Lung microvascular endothelial cell (primary cell): ENCODE measurements around the gene FSCN2. TPM values are rescaled to one million over a fixed set of nuclear protein-coding genes. Genes with fewer than 3 reads are reported as not detected.

Experiments
- DNase-seq, 2 donors: peaks; one replicate each; pipeline versions ENCODE4 v3.0.0 to v3.0.0-alpha.2; 2010; ENCODE audit warnings: low read depth in 2 of 2
- total RNA-seq: library from RNA; depleted of rRNA; stranded (reverse); fragments of >200 nt; gene quantifications from 2 replicates; pipeline ENCODE4 v1.2.1, GENCODE V29; 2014

Gene FSCN2
- total RNA-seq, 1 donor from 2014 or later: 0.20 TPM

- DNase-seq: no peak
Measured at GRCh38 chr17:81539961-81540675, 11.9 kb downstream of the FSCN2 start.

GRCh38 chr17:81540676-81541027, 12.5 kb downstream of the FSCN2 start:
- no peak for DNase-seq

DNA sequence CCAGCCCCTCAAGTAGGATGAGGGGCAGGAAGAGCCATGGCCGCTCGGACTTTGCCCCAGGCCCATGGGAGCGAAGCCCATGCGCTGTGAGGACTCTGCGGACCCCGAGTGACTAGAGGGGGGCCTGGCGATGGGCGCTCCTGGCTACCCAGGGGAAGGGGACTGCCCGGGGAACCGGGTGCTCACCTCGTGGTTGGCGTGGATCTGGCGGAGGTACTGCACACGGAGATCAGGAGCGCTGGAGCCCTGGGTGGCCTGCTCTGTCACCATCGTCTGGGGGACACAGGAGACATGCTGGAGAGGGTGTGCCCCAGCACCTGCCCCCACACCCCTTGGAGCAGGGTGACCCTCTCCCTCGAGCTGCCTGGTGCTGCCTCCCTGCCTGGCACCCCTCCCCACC, 12.9 kb downstream of the FSCN2 start:
- no peak for DNase-seq

DNA sequence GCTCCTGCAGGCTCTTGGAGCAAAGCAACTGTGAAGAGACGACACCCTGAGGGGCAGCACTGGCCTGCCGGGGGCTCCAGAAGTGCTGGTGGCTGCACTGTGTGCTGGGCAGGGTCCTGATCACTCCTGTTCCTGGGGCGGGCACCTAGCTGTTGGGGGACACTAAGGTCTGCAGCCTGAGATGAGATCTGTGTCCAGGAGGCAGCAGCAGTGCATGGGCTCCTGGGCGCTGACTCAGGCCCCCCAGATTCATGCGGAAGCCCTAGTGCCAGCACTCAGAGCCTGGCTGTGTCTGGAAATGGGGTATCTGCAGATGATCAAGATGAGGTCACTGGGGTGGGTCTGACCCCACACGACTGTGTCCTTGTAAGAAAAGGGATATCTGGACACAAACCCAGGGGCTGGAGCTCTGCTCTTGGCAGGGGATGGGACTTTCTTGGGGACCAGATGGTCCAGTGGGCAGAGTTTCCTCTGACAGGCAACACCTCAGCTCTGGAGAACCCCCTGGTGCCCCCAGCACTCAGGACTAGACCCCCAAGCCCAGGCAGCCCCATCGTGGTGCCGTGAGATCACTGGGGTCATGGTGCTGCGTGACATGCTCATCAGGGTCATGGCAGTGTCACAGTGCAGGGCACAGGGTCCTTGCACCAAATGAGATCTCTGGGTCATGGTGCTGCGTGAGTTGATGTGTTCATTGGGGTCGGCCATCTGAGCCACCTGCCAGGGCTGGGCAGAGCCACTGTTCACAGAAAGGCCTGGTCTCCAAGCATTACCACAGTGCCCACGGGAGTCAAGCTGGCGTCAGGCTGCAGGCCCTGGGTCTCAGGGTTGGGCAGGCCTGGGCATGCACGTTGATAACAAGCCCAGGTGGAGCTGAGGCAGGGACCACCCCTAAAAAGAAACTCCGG, 14.5 kb downstream of the FSCN2 start:
- DNase-seq: no peak

- DNase-seq: no peak
Measured at GRCh38 chr17:81543339-81543675, 15.1 kb downstream of the FSCN2 start.

DNA sequence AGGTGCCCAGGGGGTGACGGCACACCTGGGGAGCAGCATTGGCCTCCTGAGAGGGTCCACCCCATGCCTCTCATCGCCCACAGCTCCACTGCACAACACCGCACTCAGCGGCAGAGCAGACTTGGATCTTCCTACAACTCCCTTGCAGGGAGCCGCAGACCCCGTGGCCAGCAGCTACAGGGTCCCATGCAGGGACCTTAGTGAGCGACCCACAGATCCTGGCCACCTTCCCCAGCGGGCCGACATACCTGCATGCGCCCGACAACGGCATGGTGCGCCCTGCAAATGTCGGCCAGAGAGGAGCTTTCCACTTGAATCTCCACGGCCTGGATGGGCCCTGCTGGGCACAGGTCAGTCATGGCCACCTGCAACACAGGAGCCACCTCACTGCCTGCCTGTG, 15.6 kb downstream of the FSCN2 start:
- no peak for DNase-seq

- no peak for DNase-seq
Measured at GRCh38 chr17:81544281-81544974, 16.3 kb downstream of the FSCN2 start.

GRCh38 chr17:81545160-81545949, 17.2 kb downstream of the FSCN2 start:
- DNase-seq: no peak

DNA sequence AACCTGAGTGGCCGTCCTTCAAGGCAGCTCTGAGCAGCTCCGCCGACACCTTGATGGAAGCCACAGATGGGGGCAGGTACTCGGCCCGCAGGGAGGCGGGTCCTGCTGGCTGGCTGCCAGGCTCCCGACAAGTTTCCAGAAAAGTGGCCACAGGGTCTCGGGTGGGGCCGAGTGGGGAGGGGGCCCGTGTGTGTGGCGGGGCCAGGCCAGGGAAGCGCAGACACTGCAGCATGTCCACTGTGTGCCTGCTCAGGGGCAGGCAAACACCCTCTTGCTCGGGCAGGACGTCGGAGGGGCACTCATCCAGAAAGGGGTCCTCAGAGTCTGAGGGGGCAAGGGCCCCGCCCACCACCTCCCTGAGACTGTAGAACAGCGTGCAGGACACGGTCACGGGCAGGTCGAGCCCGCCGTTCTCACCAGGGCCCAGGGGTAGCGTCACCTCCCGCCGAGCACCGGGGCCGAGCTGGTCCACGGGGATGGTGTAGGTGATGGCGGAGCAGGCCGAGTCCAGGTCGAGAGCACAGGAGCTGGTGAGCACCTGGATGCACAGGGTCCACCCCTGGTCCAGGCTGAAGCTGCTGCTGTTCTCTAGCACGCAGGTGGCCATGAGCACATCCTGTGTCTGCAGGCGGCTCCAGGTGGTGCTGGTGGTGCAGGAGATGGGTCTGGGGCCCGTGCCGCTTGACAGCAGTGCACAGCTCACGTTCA, 18.9 kb downstream of the FSCN2 start:
- no peak for DNase-seq

- no peak for DNase-seq
Measured at GRCh38 chr17:81547614-81547982, 19.4 kb downstream of the FSCN2 start.

GRCh38 chr17:81549031-81549557, 20.9 kb downstream of the FSCN2 start:
- DNase-seq: peak; percentile 27 to 35

GRCh38 chr17:81549826-81550225, 21.6 kb downstream of the FSCN2 start:
- DNase-seq: no peak

DNA sequence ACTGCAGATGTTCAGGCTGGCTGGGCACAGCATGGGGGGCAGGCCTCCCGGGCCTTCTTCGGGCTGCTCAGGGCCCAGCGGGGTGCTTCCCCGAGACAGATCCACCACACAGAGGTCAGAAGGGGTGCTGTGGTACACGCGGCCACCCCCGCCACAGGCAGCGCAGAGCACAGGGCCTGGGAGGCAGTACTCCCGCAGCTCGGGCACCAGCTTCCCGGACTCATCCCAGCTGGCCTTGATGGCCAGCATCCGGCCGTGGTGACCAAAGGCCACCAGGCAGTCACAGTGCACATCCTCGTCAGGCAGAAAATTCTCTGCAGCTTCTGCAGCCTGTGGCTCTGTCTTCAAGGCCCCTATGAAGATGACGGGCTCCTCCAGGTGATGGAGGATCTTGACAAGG, 22.1 kb downstream of the FSCN2 start:
- DNase-seq: no peak

DNA sequence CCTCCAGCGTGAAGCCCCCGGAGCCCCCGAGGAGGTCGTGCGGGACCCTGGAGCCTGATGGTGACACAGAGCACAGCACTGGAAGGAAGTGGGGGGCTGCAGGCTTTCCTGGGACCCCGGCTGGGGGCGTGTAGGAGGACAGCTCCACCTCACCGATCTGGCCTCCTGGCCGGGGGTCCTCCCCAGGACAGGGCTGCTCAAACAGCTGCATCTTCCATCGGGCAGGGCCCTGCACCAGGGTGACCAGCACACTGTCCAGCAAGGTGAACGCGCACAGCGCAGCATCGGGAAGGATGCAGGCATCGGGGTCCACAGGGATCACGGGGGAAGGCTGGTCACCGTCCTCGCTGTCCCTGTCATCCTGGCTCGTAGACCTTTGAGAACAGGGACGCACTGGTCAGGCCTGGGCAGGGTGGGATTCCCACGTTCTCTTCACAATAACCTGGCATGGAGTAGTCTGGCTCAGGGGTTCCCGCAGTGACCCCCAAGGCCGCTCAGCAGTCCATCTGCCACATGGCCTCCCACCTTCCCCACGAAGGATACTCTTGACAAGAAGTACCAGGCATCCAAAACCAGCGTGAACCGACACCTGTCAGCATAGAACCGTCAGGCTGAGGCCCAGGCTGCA, 22.8 kb downstream of the FSCN2 start:
- DNase-seq: no peak

DNA sequence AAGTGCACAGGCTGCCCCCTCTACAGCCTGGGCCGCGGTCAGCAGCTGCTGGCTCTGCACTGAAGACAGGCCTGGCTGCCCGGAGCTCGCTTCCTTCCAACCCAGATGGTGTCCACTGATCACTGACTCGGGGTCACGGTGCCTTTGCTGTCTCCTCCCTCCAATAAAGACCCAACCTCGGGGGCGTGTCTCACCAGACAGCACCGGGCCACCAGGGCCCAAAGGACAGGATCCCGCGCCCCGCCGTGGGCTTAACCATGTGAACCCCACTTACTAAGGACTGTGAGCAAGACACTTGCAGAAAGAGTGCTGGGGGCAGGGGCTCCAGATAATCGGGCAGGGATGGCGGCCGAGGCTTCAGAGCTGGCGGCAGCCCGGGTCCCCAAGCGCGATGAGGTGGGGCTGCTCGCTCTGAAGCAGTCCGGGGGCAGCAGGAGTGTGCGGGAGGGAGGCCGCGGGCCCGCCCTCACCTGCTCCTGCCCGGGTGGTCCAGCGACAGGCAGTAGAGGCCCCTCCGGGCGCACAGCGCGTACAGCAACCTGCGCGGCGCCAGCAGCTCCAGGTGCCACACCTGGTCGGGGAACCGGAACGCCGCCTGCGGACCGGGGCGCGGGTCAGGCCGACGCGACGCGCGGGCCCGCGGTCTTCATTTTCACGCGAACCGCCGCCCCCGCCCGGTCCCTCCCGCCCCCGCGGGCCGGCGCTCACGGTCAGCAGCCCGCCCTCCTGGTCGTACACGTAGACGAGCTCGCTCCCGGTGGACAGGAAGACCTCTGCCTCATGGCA, 23.5 kb downstream of the FSCN2 start:
- peak; percentile 64 to 72 for DNase-seq

DNA sequence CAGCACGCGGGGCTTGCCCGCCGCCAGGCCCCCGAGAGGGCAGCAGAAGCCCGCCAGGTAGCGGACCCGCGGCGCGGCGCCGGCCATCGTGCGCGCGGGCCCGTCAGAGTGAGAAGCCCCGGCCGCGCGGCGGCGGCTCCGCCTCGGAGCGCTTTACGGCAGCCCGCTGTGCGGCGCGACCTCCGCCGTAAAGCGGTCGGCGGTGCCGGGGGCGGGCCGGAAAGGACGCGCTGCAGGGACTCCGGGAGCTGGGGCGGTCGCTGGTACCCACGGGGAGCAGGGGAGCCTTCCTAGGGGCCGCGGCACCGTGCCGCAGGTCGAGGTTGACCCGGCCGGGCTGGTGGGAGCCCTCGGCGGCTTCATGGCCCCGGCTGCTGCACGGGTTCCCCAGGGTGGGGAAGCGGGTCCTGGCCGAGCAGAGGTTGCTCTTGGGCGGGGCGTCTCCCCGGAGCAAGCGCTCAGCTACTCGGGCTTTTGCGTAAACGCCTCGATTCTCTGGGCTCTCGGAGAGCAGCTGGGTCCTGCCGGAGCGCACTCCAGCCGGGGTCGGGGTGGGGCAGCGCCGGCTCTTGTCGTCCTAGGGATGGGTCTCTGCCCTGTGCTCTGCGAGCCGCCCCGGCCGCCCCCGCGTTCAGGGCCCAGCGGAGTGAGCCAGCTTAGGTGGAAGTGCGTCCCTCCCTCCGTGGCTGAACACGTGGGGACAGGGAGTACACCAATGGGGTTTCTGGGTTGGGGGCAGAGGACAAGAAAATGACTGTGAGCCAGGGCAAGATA, 24.3 kb downstream of the FSCN2 start, which contains the start of gene FAAP100:
TSS of gene FAAP100 (minus strand) at position 110 of the 774 bp plus-strand sequence. CDS start at position 87, 23 bp downstream.
- peak; percentile 85 to 88 for DNase-seq

- peak in 1 of 2 donors; percentile 78 for DNase-seq
Measured at GRCh38 chr17:81553018-81553615, 24.9 kb downstream of the FSCN2 start.

GRCh38 chr17:81553616-81554181, 25.5 kb downstream of the FSCN2 start:
- peak; percentile 73 to 95 for DNase-seq
